ENCODE data around the gene SLC2A10.

Gene SLC2A10

GRCh38 chr20:46698788-46699187, 10.7 kb upstream of the SLC2A10 start:
- TF ChIP-seq POU6F1 (CRISPR knock-in tag; IDR thresholded peaks at IDR 0.05; ENCODE audit: borderline replicate concordance, low read depth), result no peak
- TF ChIP-seq ZNF8 (CRISPR knock-in tag; IDR thresholded peaks at IDR 0.05), result no peak
- no peak for TF ChIP-seq SNAI2 (CRISPR knock-in tag; IDR thresholded peaks at IDR 0.05)
- TF ChIP-seq ZFP3 (CRISPR knock-in tag; IDR thresholded peaks at IDR 0.05), result no peak
- no peak for ATAC-seq

GRCh38 chr20:46699651-46700359, 9.6 kb upstream of the SLC2A10 start:
- peak; percentile 72 for ATAC-seq
- no peak for TF ChIP-seq CSRNP3 (CRISPR knock-in tag; IDR thresholded peaks at IDR 0.05)
- TF ChIP-seq ZNF565 (CRISPR knock-in tag; conservative IDR thresholded peaks at IDR 0.05; ENCODE audit: low read depth), result no peak
- no peak for TF ChIP-seq BACH2 (CRISPR knock-in tag; IDR thresholded peaks at IDR 0.05; ENCODE audit: borderline replicate concordance)
- TF ChIP-seq ZC3H10 (CRISPR knock-in tag; IDR thresholded peaks at IDR 0.05), result no peak
- no peak for TF ChIP-seq ARNTL (CRISPR knock-in tag; IDR thresholded peaks at IDR 0.05; ENCODE audit: borderline replicate concordance, low read depth)
- no peak for TF ChIP-seq TCF4 (CRISPR knock-in tag; IDR thresholded peaks at IDR 0.05; ENCODE audit: borderline replicate concordance)
- no peak for TF ChIP-seq OSR1 (CRISPR knock-in tag; IDR thresholded peaks at IDR 0.05)
- no peak for TF ChIP-seq ZFP3 (CRISPR knock-in tag; IDR thresholded peaks at IDR 0.05)
- no peak for TF ChIP-seq POU6F1 (CRISPR knock-in tag; IDR thresholded peaks at IDR 0.05; ENCODE audit: borderline replicate concordance, low read depth)
- TF ChIP-seq ISL1 (CRISPR knock-in tag; IDR thresholded peaks at IDR 0.05), result no peak
- TF ChIP-seq PATZ1 (CRISPR knock-in tag; IDR thresholded peaks at IDR 0.05; ENCODE audit: borderline replicate concordance), result no peak
- no peak for TF ChIP-seq ESRRG (CRISPR knock-in tag; IDR thresholded peaks at IDR 0.05)
- TF ChIP-seq ZNF70 (CRISPR knock-in tag; IDR thresholded peaks at IDR 0.05), result no peak
- TF ChIP-seq CSDC2 (CRISPR knock-in tag; IDR thresholded peaks at IDR 0.05), result no peak
- no peak for TF ChIP-seq PPARA (CRISPR knock-in tag; IDR thresholded peaks at IDR 0.05; ENCODE audit: borderline replicate concordance)

GRCh38 chr20:46700481-46700880, 9.0 kb upstream of the SLC2A10 start:
- TF ChIP-seq ZNF8 (CRISPR knock-in tag; IDR thresholded peaks at IDR 0.05) (no peak), CREB5 (CRISPR knock-in tag; IDR thresholded peaks at IDR 0.05; ENCODE audit: low read depth) (no peak), CSRNP3 (CRISPR knock-in tag; IDR thresholded peaks at IDR 0.05) (no peak), ZNF565 (CRISPR knock-in tag; conservative IDR thresholded peaks at IDR 0.05; ENCODE audit: low read depth) (no peak), ZFP3 (CRISPR knock-in tag; IDR thresholded peaks at IDR 0.05) (no peak), TSHZ2 (CRISPR knock-in tag; IDR thresholded peaks at IDR 0.05) (no peak)
- ATAC-seq, result no peak

Measured in SK-N-SH treated with all-trans-retinoic acid at 6 μM for 48 hours (cell line).